ENCODE results near the gene NSG2. TPM values are rescaled to one million over a fixed set of nuclear protein-coding genes. Genes with fewer than 3 reads are reported as not detected.

The NSG2 gene
- total RNA-seq, 1 donor from 2014 or later = 1.6 TPM

DNA sequence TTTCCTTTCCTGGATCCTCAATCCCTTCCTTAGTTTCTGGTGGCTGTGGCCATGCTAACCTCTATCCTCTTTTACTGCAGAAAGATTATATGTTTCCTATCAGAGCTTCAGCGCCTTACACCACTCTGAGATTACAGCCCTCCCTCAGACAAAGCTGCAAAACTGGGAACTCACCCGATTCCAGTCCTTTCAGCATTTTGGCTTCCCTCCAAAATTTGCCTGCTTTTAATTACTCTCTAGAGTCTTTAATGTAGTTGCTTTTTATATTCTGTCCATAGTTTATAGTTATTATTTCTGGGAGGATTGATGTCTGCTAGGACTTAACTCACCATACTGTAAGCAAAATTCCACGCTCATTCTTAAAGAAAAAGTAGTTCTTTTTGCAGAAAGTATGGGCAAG lies 110.2 kb downstream of the NSG2 start:
- TF ChIP-seq, protein P1, sequence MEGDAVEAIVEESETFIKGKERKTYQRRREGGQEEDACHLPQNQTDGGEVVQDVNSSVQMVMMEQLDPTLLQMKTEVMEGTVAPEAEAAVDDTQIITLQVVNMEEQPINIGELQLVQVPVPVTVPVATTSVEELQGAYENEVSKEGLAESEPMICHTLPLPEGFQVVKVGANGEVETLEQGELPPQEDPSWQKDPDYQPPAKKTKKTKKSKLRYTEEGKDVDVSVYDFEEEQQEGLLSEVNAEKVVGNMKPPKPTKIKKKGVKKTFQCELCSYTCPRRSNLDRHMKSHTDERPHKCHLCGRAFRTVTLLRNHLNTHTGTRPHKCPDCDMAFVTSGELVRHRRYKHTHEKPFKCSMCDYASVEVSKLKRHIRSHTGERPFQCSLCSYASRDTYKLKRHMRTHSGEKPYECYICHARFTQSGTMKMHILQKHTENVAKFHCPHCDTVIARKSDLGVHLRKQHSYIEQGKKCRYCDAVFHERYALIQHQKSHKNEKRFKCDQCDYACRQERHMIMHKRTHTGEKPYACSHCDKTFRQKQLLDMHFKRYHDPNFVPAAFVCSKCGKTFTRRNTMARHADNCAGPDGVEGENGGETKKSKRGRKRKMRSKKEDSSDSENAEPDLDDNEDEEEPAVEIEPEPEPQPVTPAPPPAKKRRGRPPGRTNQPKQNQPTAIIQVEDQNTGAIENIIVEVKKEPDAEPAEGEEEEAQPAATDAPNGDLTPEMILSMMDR (IDR thresholded peaks at IDR 0.05; ENCODE audit: unreplicated experiment) = no peak
- no peaks in the 10 kb centered on the region for H3K4me1 Mint-ChIP-seq (ENCODE audit: low read depth)
- no peak overlapping the region for H3K4me3 Mint-ChIP-seq (ENCODE audit: low read depth)
- no peak overlapping the region for H3K27ac Mint-ChIP-seq
- peaks cover 11% of the 10 kb centered on the region for H3K9me3 Mint-ChIP-seq (ENCODE audit: low read depth)
- DNase-seq (ENCODE audit: low spot score, unreplicated experiment) = no peak
- H3K36me3 Mint-ChIP-seq (ENCODE audit: insufficient read depth) = peaks cover 4% of the 10 kb centered on the region
- H3K27me3 Mint-ChIP-seq = no peaks in the 10 kb centered on the region

DNA sequence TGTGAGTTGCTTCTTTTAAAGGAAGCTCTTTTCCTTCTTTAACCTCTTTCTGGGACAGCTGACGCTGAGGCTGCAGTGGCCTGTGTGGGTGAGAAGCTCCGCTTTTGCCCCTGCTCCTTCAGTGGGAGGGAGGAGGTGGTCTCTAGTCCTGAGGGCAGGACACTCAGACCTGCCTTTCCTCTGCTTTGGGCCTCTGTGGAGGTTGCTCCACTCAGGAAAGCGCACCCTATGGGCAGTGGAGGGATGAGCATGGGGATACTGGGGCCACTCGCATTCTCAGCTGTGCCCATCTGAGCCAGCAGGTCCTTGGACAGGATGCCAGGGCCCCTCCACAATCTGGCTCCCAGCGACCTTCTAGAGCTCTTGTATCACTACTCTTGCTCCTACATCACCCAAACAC lies 111.5 kb downstream of the NSG2 start:
- TF ChIP-seq, protein P1 (IDR thresholded peaks at IDR 0.05; ENCODE audit: unreplicated experiment) = no peak
- no peaks in the 10 kb centered on the region for H3K4me1 Mint-ChIP-seq (ENCODE audit: low read depth)
- H3K4me3 Mint-ChIP-seq (ENCODE audit: low read depth) = no peak overlapping the region
- H3K36me3 Mint-ChIP-seq (ENCODE audit: insufficient read depth) = peaks cover 4% of the 10 kb centered on the region
- no peak for DNase-seq (ENCODE audit: low spot score, unreplicated experiment)
- peaks cover 11% of the 10 kb centered on the region for H3K9me3 Mint-ChIP-seq (ENCODE audit: low read depth)
- H3K27ac Mint-ChIP-seq = no peak overlapping the region
- H3K27me3 Mint-ChIP-seq = peaks cover 3% of the 10 kb centered on the region

Other genes with a start within 250 kb of the NSG2 start
- gene CPEB4, start 157.4 kb upstream of the NSG2 start, total RNA-seq = 16.4 and 16.7 TPM in 2 replicates
- not detected in 2 replicates for gene C5orf47, start 56.5 kb upstream of the NSG2 start, total RNA-seq